Transverse colon (tissue), 3 donors: ENCODE results near the gene ANXA2R.

Experiments used
- CTCF ChIP-seq, 5 experiments: fragments of 200-600 bp in 3 of 5; fragments of 450-650 bp in 2 of 5; sonication (generic) in 3 of 5; IDR thresholded peaks; 1 replicate in 2 of 5; 2 replicates in 3 of 5; pipeline ENCODE4 v1.5.1; 2016 to 2017; ENCODE audit warnings: antibody characterized with exemption in 5 of 5, inconsistent platforms in 3 of 5, mild to moderate bottlenecking in 2 of 5, moderate library complexity in 1 of 5
- POLR2A ChIP-seq: fragments of 450-650 bp; IDR thresholded peaks from one replicate; pipeline ENCODE4 v1.6.1; 2016; ENCODE audit warnings: antibody characterized with exemption, mild to moderate bottlenecking, moderate library complexity

GRCh38 chr5:43007246-43007910, 32.7 kb downstream of the ANXA2R start:
- TF ChIP-seq CTCF (IDR thresholded peaks at IDR 0.05) (no peak), POLR2A (no peak)
